Endothelial cell (in vitro differentiated cells): ENCODE measurements around the gene MIP. TPM values are rescaled to one million over a fixed set of nuclear protein-coding genes. Genes with fewer than 3 reads are reported as not detected.

Experiments used
- DNase-seq: peaks from one replicate; pipeline ENCODE4 v3.0.0; 2021; ENCODE audit warnings: low spot score
- H3K27ac Mint-ChIP-seq: one replicate; pipeline ENCODE4 v1.8.0; 2021; ENCODE audit warnings: mixed read lengths, inconsistent platforms; ENCODE audit not compliant: unreplicated experiment
- H3K27me3 Mint-ChIP-seq: one replicate; pipeline ENCODE4 v1.8.0; 2021; ENCODE audit warnings: mild to moderate bottlenecking, moderate library complexity, mixed read lengths, inconsistent platforms; ENCODE audit not compliant: unreplicated experiment
- H3K36me3 Mint-ChIP-seq: one replicate; pipeline ENCODE4 v1.8.0; 2021; ENCODE audit warnings: mild to moderate bottlenecking, low read depth, mixed read lengths, inconsistent platforms; ENCODE audit not compliant: unreplicated experiment
- H3K4me1 Mint-ChIP-seq: one replicate; pipeline ENCODE4 v1.8.0; 2021; ENCODE audit warnings: mild to moderate bottlenecking, mixed read lengths, inconsistent platforms; ENCODE audit not compliant: unreplicated experiment
- H3K4me3 Mint-ChIP-seq: one replicate; pipeline ENCODE4 v1.8.0; 2021; ENCODE audit warnings: mild to moderate bottlenecking, mixed read lengths, inconsistent platforms; ENCODE audit not compliant: unreplicated experiment
- H3K9me3 Mint-ChIP-seq: one replicate; pipeline ENCODE4 v1.8.0; 2021; ENCODE audit warnings: mixed read lengths, inconsistent platforms; ENCODE audit not compliant: unreplicated experiment
- total RNA-seq: library from RNA; stranded (reverse); fragmentation: NEBNext Ultra II Directional; extraction: Animal tissue kit (Norgen Biotek cat#: 25700); gene quantifications from one replicate; pipeline ENCODE4 v1.2.1, GENCODE V29; 2021; ENCODE audit not compliant: unreplicated experiment
- TF ChIP-seq, protein P1 (sequence below): fragments of 200-600 bp; sonication (generic); IDR thresholded peaks from one replicate; pipeline ENCODE4 v1.5.0; 2021; ENCODE audit warnings: antibody characterized with exemption; ENCODE audit not compliant: unreplicated experiment

Gene MIP
- total RNA-seq, 1 donor from 2014 or later: 0.10 TPM

GRCh38 chr12:56431288-56431687, 23.2 kb downstream of the MIP start:
- peaks cover 27% of the 10 kb centered on the region for H3K36me3 Mint-ChIP-seq
- no peak for DNase-seq
- H3K4me3 Mint-ChIP-seq: no peak overlapping the region
- H3K9me3 Mint-ChIP-seq: no peaks in the 10 kb centered on the region
- no peak overlapping the region for H3K27ac Mint-ChIP-seq
- no peaks in the 10 kb centered on the region for H3K4me1 Mint-ChIP-seq
- no peaks in the 10 kb centered on the region for H3K27me3 Mint-ChIP-seq
- TF ChIP-seq, protein P1, sequence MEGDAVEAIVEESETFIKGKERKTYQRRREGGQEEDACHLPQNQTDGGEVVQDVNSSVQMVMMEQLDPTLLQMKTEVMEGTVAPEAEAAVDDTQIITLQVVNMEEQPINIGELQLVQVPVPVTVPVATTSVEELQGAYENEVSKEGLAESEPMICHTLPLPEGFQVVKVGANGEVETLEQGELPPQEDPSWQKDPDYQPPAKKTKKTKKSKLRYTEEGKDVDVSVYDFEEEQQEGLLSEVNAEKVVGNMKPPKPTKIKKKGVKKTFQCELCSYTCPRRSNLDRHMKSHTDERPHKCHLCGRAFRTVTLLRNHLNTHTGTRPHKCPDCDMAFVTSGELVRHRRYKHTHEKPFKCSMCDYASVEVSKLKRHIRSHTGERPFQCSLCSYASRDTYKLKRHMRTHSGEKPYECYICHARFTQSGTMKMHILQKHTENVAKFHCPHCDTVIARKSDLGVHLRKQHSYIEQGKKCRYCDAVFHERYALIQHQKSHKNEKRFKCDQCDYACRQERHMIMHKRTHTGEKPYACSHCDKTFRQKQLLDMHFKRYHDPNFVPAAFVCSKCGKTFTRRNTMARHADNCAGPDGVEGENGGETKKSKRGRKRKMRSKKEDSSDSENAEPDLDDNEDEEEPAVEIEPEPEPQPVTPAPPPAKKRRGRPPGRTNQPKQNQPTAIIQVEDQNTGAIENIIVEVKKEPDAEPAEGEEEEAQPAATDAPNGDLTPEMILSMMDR: no peak

DNA sequence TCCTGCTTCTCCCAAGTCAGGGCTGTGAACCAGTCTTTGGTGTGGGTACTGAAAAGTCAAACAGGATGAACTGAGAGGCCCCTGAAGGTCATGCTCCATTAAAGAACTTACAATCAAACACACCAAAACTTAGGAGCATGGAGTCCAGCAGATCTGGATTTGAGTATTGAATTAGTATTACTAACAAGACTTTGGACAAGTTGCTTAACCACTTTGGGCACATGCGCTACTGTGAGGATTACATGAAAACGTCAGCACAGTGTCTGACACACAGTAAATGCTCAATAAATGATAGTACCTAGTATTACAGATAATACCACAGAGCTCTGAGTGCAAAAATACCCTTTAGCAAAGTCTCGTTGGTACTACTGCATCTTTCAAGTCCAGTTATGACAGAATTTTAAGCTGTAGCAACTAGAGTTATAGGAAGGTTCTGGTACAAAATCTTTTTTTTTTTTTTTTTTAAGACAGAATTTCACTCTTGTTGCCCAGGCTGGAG, 28.5 kb downstream of the MIP start:
- Mint-ChIP-seq H3K27me3 (no peaks in the 10 kb centered on the region), H3K27ac (no peak overlapping the region), H3K4me3 (no peak overlapping the region), H3K36me3 (peaks cover 36% of the 10 kb centered on the region), H3K9me3 (no peaks in the 10 kb centered on the region), H3K4me1 (no peaks in the 10 kb centered on the region)
- TF ChIP-seq, protein P1: no peak
- no peak for DNase-seq

DNA sequence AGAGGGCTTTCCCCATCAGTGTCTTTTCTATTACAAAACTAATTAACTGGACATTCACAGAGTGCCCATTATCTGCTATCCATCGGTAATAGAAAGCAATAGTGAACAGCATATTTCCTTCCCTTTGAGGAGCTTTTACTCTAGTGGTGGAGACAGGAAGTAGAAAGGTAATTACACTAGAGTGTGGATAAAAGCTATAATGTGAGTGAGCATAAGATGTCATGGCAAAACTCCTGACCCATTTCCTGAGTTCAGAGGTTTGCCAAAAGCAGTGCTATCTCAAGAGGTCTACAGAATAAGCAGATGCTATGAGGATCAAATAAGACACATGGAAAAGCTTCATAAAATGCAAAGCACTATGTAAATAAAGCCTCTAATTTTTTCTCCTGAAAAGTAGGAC, 29.3 kb downstream of the MIP start:
- TF ChIP-seq, protein P1: no peak
- no peak for DNase-seq
- Mint-ChIP-seq H3K36me3 (peaks cover 40% of the 10 kb centered on the region), H3K4me3 (no peak overlapping the region), H3K27me3 (no peaks in the 10 kb centered on the region), H3K4me1 (no peaks in the 10 kb centered on the region), H3K27ac (no peak overlapping the region), H3K9me3 (no peaks in the 10 kb centered on the region)

- no peak overlapping the region for H3K27ac Mint-ChIP-seq
- TF ChIP-seq, protein P1: no peak
- H3K36me3 Mint-ChIP-seq: peaks cover 43% of the 10 kb centered on the region
- no peaks in the 10 kb centered on the region for H3K27me3 Mint-ChIP-seq
- no peaks in the 10 kb centered on the region for H3K4me1 Mint-ChIP-seq
- H3K9me3 Mint-ChIP-seq: no peaks in the 10 kb centered on the region
- H3K4me3 Mint-ChIP-seq: no peak overlapping the region
- no peak for DNase-seq
These were observed 34.0 kb downstream of the MIP start for GRCh38 chr12:56420411-56420810.

DNA sequence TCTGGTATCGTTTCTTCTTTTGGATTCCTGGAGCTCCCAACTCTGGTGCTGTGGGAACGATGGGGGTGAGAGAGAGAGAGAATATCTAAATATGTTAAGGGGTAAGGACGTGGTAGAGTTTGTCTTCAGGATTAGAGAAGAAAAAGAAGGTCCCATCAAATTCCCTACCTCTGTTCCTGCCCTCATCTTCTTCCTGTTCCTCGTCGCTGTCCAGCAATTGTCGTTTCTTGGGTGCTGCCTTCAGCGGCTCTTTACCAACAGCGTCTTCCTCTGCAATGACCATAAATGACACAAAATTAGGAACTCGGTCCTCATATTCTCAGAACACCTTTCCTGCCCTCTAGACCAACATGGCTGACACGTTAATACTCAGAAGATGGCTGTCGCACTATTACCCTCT, 36.7 kb downstream of the MIP start:
- Mint-ChIP-seq H3K36me3 (peaks cover 33% of the 10 kb centered on the region), H3K27me3 (no peaks in the 10 kb centered on the region), H3K4me1 (no peaks in the 10 kb centered on the region), H3K4me3 (no peak overlapping the region), H3K9me3 (no peaks in the 10 kb centered on the region), H3K27ac (no peak overlapping the region)
- TF ChIP-seq, protein P1: no peak
- DNase-seq: no peak
